Measurements from ENCODE around the gene KPNB1. TPM values are rescaled to one million over a fixed set of nuclear protein-coding genes. Genes with fewer than 3 reads are reported as not detected.

Gene KPNB1
- total RNA-seq, 1 donor from 2014 or later, result 298 TPM

DNA sequence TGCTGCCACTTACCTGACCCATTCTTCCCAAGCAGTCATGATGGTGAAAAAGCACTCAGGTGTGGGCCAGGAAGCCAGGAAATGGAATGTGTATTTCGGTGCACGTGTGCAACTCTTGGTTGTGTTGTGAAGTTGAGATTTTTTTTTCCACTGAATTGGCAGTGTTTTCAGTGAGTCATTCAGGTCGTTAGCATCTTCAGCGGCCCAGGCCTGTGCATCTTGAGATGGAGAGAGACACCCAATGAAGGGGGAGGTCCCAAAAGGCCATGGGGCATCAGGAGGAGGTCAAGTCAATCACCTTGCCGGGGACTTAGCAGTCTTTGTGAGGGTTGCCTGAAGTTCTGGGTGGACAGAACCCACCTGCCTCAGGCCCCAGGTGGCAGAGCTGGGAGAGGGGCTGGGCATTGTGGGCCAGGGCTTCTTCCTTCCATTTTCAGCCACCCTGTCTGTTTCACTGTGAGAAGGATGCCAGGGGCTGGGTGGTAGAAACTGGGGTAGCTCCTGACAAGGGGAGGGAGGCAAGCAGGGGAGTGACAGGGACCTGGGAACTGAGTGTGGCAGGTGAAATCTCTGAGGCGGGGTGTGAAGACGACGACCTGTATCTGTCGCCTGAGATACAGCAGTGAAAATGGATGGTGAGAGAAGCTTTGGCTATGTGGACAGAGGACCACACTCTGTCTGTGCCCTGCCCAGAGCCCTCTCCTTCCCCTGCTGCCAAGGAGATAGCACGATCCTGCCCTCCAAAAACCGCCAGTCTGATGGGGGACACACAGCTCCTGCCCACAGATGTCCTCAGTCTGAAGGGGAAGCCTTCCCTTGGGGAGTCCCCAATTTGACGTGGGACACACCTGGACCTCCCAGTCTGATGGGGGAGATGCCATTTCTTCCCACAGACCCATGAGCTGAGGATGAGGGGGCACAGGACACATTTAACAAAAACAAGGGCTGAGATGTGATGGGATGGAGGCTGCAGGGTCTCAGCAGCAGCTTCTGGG, 56.1 kb downstream of the KPNB1 start:
- TF ChIP-seq, protein P1, sequence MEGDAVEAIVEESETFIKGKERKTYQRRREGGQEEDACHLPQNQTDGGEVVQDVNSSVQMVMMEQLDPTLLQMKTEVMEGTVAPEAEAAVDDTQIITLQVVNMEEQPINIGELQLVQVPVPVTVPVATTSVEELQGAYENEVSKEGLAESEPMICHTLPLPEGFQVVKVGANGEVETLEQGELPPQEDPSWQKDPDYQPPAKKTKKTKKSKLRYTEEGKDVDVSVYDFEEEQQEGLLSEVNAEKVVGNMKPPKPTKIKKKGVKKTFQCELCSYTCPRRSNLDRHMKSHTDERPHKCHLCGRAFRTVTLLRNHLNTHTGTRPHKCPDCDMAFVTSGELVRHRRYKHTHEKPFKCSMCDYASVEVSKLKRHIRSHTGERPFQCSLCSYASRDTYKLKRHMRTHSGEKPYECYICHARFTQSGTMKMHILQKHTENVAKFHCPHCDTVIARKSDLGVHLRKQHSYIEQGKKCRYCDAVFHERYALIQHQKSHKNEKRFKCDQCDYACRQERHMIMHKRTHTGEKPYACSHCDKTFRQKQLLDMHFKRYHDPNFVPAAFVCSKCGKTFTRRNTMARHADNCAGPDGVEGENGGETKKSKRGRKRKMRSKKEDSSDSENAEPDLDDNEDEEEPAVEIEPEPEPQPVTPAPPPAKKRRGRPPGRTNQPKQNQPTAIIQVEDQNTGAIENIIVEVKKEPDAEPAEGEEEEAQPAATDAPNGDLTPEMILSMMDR (IDR thresholded peaks at IDR 0.05), result no peak
- H3K36me3 Mint-ChIP-seq (ENCODE audit: low read depth), result peaks cover 18% of the 10 kb centered on the region
- H3K9me3 Mint-ChIP-seq (ENCODE audit: low read depth), result no peaks in the 10 kb centered on the region

DNA sequence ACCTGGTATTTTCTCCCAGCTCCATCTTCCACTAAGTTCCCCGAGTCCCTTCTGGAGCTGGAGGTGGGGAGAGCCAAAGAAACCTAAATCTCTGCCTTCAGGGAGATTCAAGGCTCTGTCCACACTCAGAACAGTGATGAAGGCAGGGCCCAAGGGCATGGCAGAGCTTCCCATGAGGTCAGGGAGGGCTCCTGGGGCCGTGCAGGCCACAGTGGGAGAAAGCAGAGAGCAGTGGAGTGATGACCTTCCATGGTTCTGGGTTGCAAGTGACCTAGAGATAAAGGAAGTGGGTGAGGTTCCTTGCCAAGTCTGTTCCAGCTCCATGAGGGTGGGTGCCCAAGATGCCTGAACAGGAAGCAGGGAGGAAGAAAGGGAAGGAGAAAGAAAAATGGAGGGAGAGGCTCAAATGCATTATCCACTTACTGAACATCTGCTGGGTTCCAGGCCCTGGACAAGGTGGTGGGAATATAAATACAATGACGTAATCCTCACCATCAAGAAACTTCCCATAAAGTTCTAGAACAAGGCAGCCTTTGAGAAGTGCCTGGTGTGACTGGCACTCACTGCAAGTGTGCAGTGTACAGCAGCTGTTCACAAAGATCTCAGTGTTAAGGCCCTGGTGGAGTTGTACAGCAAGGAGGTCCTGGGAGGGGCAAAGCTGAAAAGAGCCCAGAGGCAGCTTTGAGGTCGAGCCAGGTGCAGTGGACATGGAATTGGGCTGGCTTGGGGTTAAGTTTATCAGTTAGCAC, 57.5 kb downstream of the KPNB1 start:
- peaks cover 19% of the 10 kb centered on the region for H3K36me3 Mint-ChIP-seq (ENCODE audit: low read depth)
- H3K9me3 Mint-ChIP-seq (ENCODE audit: low read depth), result no peaks in the 10 kb centered on the region
- DNase-seq (ENCODE audit: low spot score), result no peak
- peaks cover 6% of the 10 kb centered on the region for H3K27me3 Mint-ChIP-seq (ENCODE audit: low read depth)
- H3K27ac Mint-ChIP-seq (ENCODE audit: unreplicated experiment), result no peak overlapping the region
- H3K4me1 Mint-ChIP-seq (ENCODE audit: low read depth), result peaks cover 8% of the 10 kb centered on the region
- TF ChIP-seq, protein P1 (IDR thresholded peaks at IDR 0.05), result no peak
- H3K4me3 Mint-ChIP-seq (ENCODE audit: unreplicated experiment), result no peak overlapping the region

More for the DNA sequence above, 56.1 kb downstream of the KPNB1 start:
- Mint-ChIP-seq H3K4me3 (ENCODE audit: unreplicated experiment) (no peak overlapping the region), H3K27ac (ENCODE audit: unreplicated experiment) (no peak overlapping the region), H3K4me1 (ENCODE audit: low read depth) (peaks cover 8% of the 10 kb centered on the region), H3K27me3 (ENCODE audit: low read depth) (no peaks in the 10 kb centered on the region)
- DNase-seq (ENCODE audit: low spot score), result no peak

DNA sequence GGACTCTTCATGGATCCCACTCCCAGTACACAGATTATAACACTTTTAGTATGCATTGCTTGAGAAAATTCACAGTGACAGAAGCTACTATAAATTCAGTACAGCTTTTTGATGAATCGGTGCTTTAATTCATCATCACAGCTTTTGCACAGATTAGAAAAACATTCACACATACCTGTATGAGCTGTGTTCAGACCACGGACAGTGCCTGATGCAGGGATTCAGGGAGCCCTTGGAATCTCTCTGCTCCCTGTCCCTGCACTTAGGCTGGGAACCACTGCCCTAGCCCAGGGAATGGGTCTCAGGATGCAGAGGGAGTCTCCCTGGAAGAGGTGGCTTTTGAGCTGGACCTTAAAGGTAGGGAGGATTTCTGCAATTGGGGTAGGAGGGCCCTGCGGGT, 58.2 kb downstream of the KPNB1 start:
- H3K27ac Mint-ChIP-seq (ENCODE audit: unreplicated experiment), result no peak overlapping the region
- H3K9me3 Mint-ChIP-seq (ENCODE audit: low read depth), result no peaks in the 10 kb centered on the region
- DNase-seq (ENCODE audit: low spot score), result no peak
- H3K36me3 Mint-ChIP-seq (ENCODE audit: low read depth), result peaks cover 17% of the 10 kb centered on the region
- peaks cover 8% of the 10 kb centered on the region for H3K27me3 Mint-ChIP-seq (ENCODE audit: low read depth)
- H3K4me1 Mint-ChIP-seq (ENCODE audit: low read depth), result peaks cover 8% of the 10 kb centered on the region
- H3K4me3 Mint-ChIP-seq (ENCODE audit: unreplicated experiment), result no peak overlapping the region
- TF ChIP-seq, protein P1 (IDR thresholded peaks at IDR 0.05), result no peak

DNA sequence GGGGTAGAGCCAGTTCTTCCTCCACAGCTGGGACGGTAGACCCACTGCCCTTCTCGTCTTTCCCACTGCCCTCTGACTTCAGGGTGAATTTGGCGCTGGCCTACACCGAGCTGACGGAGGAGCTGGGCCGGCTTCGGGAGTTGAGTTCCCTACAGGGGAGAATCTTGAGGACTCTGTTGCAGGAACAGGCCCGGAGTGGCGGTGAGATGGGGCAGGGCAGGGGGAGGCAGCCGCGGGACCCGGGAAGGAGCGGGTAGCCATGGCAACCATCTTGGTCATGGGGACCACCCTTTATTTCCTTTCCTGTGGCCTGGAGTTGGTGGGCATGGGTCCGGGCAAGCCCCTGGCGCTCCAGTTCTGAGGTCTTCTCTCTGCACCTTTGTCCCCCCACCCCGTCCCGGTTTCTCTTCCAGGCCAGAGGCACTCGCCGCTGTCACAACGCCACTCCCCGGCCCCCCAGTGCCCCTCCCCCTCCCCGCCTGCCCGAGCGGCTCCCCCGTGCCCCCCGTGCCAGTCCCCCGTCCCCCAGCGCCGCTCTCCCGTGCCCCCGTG, 58.7 kb downstream of the KPNB1 start:
- Mint-ChIP-seq H3K27me3 (ENCODE audit: low read depth) (peaks cover 13% of the 10 kb centered on the region), H3K27ac (ENCODE audit: unreplicated experiment) (no peak overlapping the region), H3K4me3 (ENCODE audit: unreplicated experiment) (no peak overlapping the region), H3K9me3 (ENCODE audit: low read depth) (no peaks in the 10 kb centered on the region), H3K4me1 (ENCODE audit: low read depth) (peaks cover 8% of the 10 kb centered on the region), H3K36me3 (ENCODE audit: low read depth) (peaks cover 17% of the 10 kb centered on the region)
- TF ChIP-seq, protein P1 (IDR thresholded peaks at IDR 0.05), result no peak
- no peak for DNase-seq (ENCODE audit: low spot score)
